Activated CD4-positive, alpha-beta T cell treated with anti-CD3 and anti-CD28 coated beads, Interleukin-2, amount 10 ng/mL, durations not matched to agents 24 days and 14 days (primary cell): ENCODE measurements around the gene MRAP2. TPM values are rescaled to one million over a fixed set of nuclear protein-coding genes. Genes with fewer than 3 reads are reported as not detected.
"Not testable (repeated sequence)": the region's sequence is repeated elsewhere in the genome, so short reads cannot be mapped to it uniquely, and the experiment has no call there.

Experiments
- DNase-seq: peaks from one replicate; pipeline ENCODE4 v3.0.0; 2022
- H3K27ac Mint-ChIP-seq: one replicate; pipeline ENCODE4 v1.8.0; 2022; ENCODE audit warnings: mild to moderate bottlenecking, mixed read lengths
- H3K27me3 Mint-ChIP-seq: one replicate; pipeline ENCODE4 v1.8.0; 2022; ENCODE audit warnings: mixed read lengths
- H3K36me3 Mint-ChIP-seq: one replicate; pipeline ENCODE4 v1.8.0; 2022; ENCODE audit warnings: low read depth, mild to moderate bottlenecking, mixed read lengths
- H3K4me1 Mint-ChIP-seq: one replicate; pipeline ENCODE4 v1.8.0; 2021; ENCODE audit warnings: mixed read lengths
- H3K4me3 Mint-ChIP-seq: one replicate; pipeline ENCODE4 v1.8.0; 2022; ENCODE audit warnings: mild to moderate bottlenecking, moderate library complexity, mixed read lengths
- H3K9me3 Mint-ChIP-seq: one replicate; pipeline ENCODE4 v1.8.0; 2021; ENCODE audit warnings: mixed read lengths
- intact Hi-C: fragments of 100-400 bp; cut with micrococcal nuclease; formaldehyde crosslinking; loops from one replicate; pipeline ENCODE4 v1.15.1; 2023
- total RNA-seq: library from RNA; stranded (reverse); gene quantifications from 2 replicates; pipeline ENCODE4 v1.2.3, GENCODE V29; 2022

Gene MRAP2
- total RNA-seq, 1 donor from 2014 or later = not detected

GRCh38 chr6:84074988-84075781 lies 41.6 kb downstream of the MRAP2 start:
- no peak overlapping the region for H3K4me3 Mint-ChIP-seq
- H3K9me3 Mint-ChIP-seq = no peaks in the 10 kb centered on the region
- intact Hi-C loops = no loop called here
- no peaks in the 10 kb centered on the region for H3K4me1 Mint-ChIP-seq
- DNase-seq = no peak
- no peaks in the 10 kb centered on the region for H3K36me3 Mint-ChIP-seq
- no peaks in the 10 kb centered on the region for H3K27me3 Mint-ChIP-seq
- H3K27ac Mint-ChIP-seq = no peak overlapping the region

- Mint-ChIP-seq H3K4me1 (no peaks in the 10 kb centered on the region), H3K27ac (no peak overlapping the region), H3K4me3 (no peak overlapping the region), H3K9me3 (no peaks in the 10 kb centered on the region), H3K36me3 (no peaks in the 10 kb centered on the region), H3K27me3 (peaks cover 2% of the 10 kb centered on the region)
- DNase-seq = no peak
- intact Hi-C loops = no loop called here
Measured at GRCh38 chr6:84077645-84078044, 44.1 kb downstream of the MRAP2 start.

- intact Hi-C loops = no loop called here
- no peak for DNase-seq
- Mint-ChIP-seq H3K4me3 (no peak overlapping the region), H3K9me3 (no peaks in the 10 kb centered on the region), H3K4me1 (no peaks in the 10 kb centered on the region), H3K36me3 (no peaks in the 10 kb centered on the region), H3K27me3 (peaks cover 3% of the 10 kb centered on the region), H3K27ac (no peak overlapping the region)
Measured at GRCh38 chr6:84078335-84078734, 44.8 kb downstream of the MRAP2 start.

GRCh38 chr6:84081222-84081621 lies 47.6 kb downstream of the MRAP2 start:
- H3K9me3 Mint-ChIP-seq = no peaks in the 10 kb centered on the region
- H3K36me3 Mint-ChIP-seq = no peaks in the 10 kb centered on the region
- DNase-seq = no peak
- intact Hi-C loops = no loop called here
- H3K27ac Mint-ChIP-seq = no peak overlapping the region
- H3K4me1 Mint-ChIP-seq = no peaks in the 10 kb centered on the region
- no peak overlapping the region for H3K4me3 Mint-ChIP-seq
- peaks cover 3% of the 10 kb centered on the region for H3K27me3 Mint-ChIP-seq

- Mint-ChIP-seq H3K27ac (no peak overlapping the region), H3K9me3 (no peaks in the 10 kb centered on the region), H3K4me1 (no peaks in the 10 kb centered on the region), H3K36me3 (no peaks in the 10 kb centered on the region), H3K27me3 (peaks cover 3% of the 10 kb centered on the region), H3K4me3 (no peak overlapping the region)
- DNase-seq = no peak
- intact Hi-C loops = no loop called here
Measured at GRCh38 chr6:84082689-84083265, 49.2 kb downstream of the MRAP2 start.

- DNase-seq, H3K9me3 Mint-ChIP-seq, H3K4me3 Mint-ChIP-seq, H3K27ac Mint-ChIP-seq, intact Hi-C loops, H3K36me3 Mint-ChIP-seq, H3K4me1 Mint-ChIP-seq, H3K27me3 Mint-ChIP-seq: not testable (repeated sequence)
Measured at GRCh38 chr6:84084705-84085104, 51.1 kb downstream of the MRAP2 start.

- H3K4me3 Mint-ChIP-seq = no peak overlapping the region
- H3K36me3 Mint-ChIP-seq = no peaks in the 10 kb centered on the region
- intact Hi-C loops = no loop called here
- DNase-seq = no peak
- H3K27me3 Mint-ChIP-seq = peaks cover 3% of the 10 kb centered on the region
- H3K27ac Mint-ChIP-seq = no peak overlapping the region
- H3K4me1 Mint-ChIP-seq = no peaks in the 10 kb centered on the region
- H3K9me3 Mint-ChIP-seq = no peaks in the 10 kb centered on the region
Measured at GRCh38 chr6:84086056-84086455, 52.5 kb downstream of the MRAP2 start.

GRCh38 chr6:84086545-84087429 lies 53.2 kb downstream of the MRAP2 start:
- Mint-ChIP-seq H3K4me3 (no peak overlapping the region), H3K36me3 (no peaks in the 10 kb centered on the region), H3K9me3 (no peaks in the 10 kb centered on the region), H3K27me3 (peaks cover 3% of the 10 kb centered on the region), H3K27ac (no peak overlapping the region), H3K4me1 (no peaks in the 10 kb centered on the region)
- DNase-seq = no peak
- intact Hi-C loops = no loop called here

GRCh38 chr6:84089081-84089480 lies 55.5 kb downstream of the MRAP2 start:
- H3K9me3 Mint-ChIP-seq = no peaks in the 10 kb centered on the region
- intact Hi-C loops = no loop called here
- H3K4me3 Mint-ChIP-seq = no peak overlapping the region
- no peaks in the 10 kb centered on the region for H3K27me3 Mint-ChIP-seq
- no peaks in the 10 kb centered on the region for H3K36me3 Mint-ChIP-seq
- no peak for DNase-seq
- H3K4me1 Mint-ChIP-seq = no peaks in the 10 kb centered on the region
- no peak overlapping the region for H3K27ac Mint-ChIP-seq

- intact Hi-C loops = no loop called here
- Mint-ChIP-seq H3K9me3 (no peaks in the 10 kb centered on the region), H3K4me3 (no peak overlapping the region), H3K36me3 (no peaks in the 10 kb centered on the region), H3K4me1 (no peaks in the 10 kb centered on the region), H3K27me3 (no peaks in the 10 kb centered on the region), H3K27ac (no peak overlapping the region)
- no peak for DNase-seq
Measured at GRCh38 chr6:84089552-84089951, 56.0 kb downstream of the MRAP2 start.

- Mint-ChIP-seq H3K4me1 (no peaks in the 10 kb centered on the region), H3K36me3 (no peaks in the 10 kb centered on the region), H3K9me3 (no peaks in the 10 kb centered on the region), H3K4me3 (no peak overlapping the region), H3K27me3 (no peaks in the 10 kb centered on the region), H3K27ac (no peak overlapping the region)
- no peak for DNase-seq
- intact Hi-C loops = no loop called here
Measured at GRCh38 chr6:84093441-84094435, 60.2 kb downstream of the MRAP2 start.

GRCh38 chr6:84095156-84095555 lies 61.6 kb downstream of the MRAP2 start:
- intact Hi-C loops = no loop called here
- no peak for DNase-seq
- Mint-ChIP-seq H3K4me3 (no peak overlapping the region), H3K27ac (no peak overlapping the region), H3K36me3 (no peaks in the 10 kb centered on the region), H3K27me3 (no peaks in the 10 kb centered on the region), H3K4me1 (no peaks in the 10 kb centered on the region), H3K9me3 (no peaks in the 10 kb centered on the region)

- intact Hi-C loops = no loop called here
- no peaks in the 10 kb centered on the region for H3K4me1 Mint-ChIP-seq
- H3K9me3 Mint-ChIP-seq = peaks cover 4% of the 10 kb centered on the region
- no peak overlapping the region for H3K4me3 Mint-ChIP-seq
- no peaks in the 10 kb centered on the region for H3K36me3 Mint-ChIP-seq
- DNase-seq = no peak
- H3K27ac Mint-ChIP-seq = no peak overlapping the region
- H3K27me3 Mint-ChIP-seq = no peaks in the 10 kb centered on the region
Measured at GRCh38 chr6:84103029-84103428, 69.5 kb downstream of the MRAP2 start.
